Stomach (tissue), 4 donors: ENCODE measurements around the gene HOXA6.

ENCODE experiments used
- CTCF ChIP-seq, 7 experiments: fragments of 450-650 bp in 4 of 7; fragments of 200-600 bp in 3 of 7; sonication (generic) in 3 of 7; IDR thresholded peaks; one replicate each; pipeline ENCODE4 v1.5.1; 2016 to 2019; ENCODE audit warnings: antibody characterized with exemption in 7 of 7, control low read depth in 2 of 7, mild to moderate bottlenecking in 1 of 7
- POLR2A ChIP-seq, 4 donors: fragments of 450-650 bp; IDR thresholded peaks; one replicate each; pipeline ENCODE4 v1.6.1; 2016; ENCODE audit warnings: antibody characterized with exemption in 4 of 4, control low read depth in 2 of 4, mild to moderate bottlenecking in 1 of 4, moderate library complexity in 1 of 4
- POLR2AphosphoS5 ChIP-seq, 3 donors: sonication (generic); formaldehyde crosslinking; IDR thresholded peaks; one replicate each; pipeline ENCODE4 v1.6.1; 2016; ENCODE audit warnings: antibody characterized with exemption in 3 of 3

- TF ChIP-seq CTCF (IDR thresholded peaks at IDR 0.05) = no peak
- no peak for TF ChIP-seq POLR2AphosphoS5 (IDR thresholded peaks at IDR 0.05)
- no peak for TF ChIP-seq POLR2A (IDR thresholded peaks at IDR 0.05)
Observed at GRCh38 chr7:27176962-27177794, 29.6 kb upstream of the HOXA6 start.
